Stimulated activated CD4-positive, alpha-beta T cell treated with anti-CD3 and anti-CD28 coated beads, TNF-alpha, amount 100 ng/mL, for 24 hours (primary cell): Measurements from ENCODE around the gene KRTAP5-8.
"Not testable (repeated sequence)": the region's sequence is repeated elsewhere in the genome, so short reads cannot be mapped to it uniquely, and the experiment has no call there.

Experiments used
- DNase-seq, 3 experiments: peaks; one replicate each; pipeline ENCODE4 v3.0.0-alpha.2; 2020; ENCODE audit warnings: low read depth in 3 of 3

The KRTAP5-8 gene

DNA sequence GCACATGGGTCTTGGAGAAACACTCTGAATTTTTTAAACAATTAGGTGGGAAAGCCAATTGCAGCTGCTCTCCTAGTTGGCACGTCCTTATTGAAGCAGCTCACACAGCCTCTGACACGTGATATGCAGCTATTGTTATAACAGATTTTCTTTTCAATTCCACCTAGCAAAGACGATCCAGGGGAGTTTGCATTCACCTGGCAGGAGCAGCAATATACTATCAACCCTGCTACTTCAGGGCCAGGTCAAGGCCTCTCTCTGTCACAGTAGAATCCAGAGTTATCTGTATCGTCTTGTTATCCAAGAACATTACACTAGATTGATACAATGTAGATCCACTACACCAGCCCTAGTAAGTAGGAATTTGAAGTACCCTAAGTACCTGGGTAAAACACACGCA, 36.6 kb downstream of the KRTAP5-8 start:
- DNase-seq = no peak

GRCh38 chr11:71575723-71576424, 38.0 kb downstream of the KRTAP5-8 start:
- DNase-seq = no peak

DNA sequence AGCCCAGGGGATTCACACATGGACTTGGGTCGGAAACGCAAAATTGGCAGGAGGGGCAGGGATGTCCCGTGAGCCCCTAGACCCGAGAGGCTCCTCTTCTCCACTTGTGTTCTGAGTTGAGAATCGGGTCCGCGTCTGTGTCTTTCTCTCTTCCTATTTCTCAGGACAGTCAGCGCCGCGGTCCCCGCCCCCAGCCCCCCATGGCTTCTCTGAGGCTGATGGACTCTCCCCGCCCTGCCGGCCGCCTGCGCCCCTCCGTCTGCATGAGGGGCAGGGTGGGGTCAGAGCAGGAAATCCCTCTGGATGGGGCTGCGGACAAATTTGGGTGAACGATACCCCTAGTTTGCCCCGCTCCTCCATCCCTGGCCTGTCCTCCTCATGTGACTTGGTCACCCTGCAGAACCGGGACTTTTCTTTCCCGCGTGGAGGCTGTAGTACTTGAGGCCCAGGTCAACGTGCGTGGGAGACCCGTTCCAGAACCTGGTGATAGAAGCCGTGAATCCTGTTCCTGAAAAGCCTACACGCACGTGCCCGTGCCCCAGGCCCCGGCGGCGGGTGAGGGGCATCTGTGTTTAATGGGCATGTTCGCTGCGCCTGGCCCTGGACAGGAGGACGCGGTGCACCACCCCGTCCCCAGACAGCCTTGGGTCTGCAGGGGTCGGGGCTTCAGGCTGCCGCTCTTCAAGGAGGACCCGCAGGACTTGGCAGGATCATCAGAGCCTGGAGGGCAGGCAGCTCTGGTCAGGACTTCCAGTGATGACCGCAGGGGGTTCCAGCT, 39.1 kb downstream of the KRTAP5-8 start:
- not testable (repeated sequence) for DNase-seq

- DNase-seq = no peak
These were observed 39.7 kb downstream of the KRTAP5-8 start for GRCh38 chr11:71577469-71578004.

GRCh38 chr11:71579513-71579912, 41.7 kb downstream of the KRTAP5-8 start:
- DNase-seq = not testable (repeated sequence)

DNA sequence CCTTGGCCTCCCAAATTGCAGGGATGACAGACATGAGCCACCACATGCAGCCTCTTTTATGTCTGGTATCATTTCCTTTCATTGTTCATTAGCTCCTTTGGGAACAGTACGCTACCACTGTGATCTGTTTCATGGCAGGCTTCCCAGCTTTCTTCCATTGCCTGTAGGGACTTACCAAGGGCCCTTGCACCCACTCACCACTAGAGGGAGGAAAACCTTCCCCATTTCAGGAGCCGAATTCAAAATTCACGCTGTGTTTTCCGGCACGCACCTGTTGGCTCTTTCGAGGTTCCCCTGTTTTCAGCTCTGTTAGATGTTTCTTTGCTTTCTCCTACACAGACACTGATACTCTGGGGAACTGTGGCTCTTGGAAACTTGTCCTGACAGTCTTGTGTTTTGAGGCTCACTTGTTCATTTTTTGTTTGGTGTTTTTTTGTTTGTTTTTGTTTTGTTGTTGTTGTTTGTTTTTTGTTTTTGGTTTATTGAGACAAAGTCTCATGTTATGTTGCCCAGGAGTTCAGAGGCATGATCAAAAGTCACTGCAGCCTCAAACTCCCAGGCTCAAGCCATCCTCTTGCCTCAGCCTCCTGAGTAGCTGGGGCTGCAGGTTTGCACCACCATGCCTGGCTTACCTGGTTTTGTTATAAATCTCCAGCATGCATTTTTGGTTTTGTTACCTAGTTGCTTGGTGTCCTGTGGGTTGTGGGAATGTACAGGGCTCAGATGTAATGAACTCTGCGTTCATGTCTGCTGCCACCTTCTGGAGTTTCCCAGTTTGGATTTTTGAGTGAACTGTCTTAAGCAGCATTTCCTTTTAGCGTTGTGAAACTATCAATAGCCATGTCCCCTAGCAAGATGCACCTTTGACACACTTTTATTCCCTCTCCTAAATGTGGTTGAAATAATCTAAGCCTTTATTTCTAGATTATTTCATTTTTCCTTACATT, 42.5 kb downstream of the KRTAP5-8 start:
- peak in 2 of 3 experiments; percentile 6 to 25 for DNase-seq

GRCh38 chr11:71581826-71582225, 44.0 kb downstream of the KRTAP5-8 start:
- DNase-seq = no peak

DNA sequence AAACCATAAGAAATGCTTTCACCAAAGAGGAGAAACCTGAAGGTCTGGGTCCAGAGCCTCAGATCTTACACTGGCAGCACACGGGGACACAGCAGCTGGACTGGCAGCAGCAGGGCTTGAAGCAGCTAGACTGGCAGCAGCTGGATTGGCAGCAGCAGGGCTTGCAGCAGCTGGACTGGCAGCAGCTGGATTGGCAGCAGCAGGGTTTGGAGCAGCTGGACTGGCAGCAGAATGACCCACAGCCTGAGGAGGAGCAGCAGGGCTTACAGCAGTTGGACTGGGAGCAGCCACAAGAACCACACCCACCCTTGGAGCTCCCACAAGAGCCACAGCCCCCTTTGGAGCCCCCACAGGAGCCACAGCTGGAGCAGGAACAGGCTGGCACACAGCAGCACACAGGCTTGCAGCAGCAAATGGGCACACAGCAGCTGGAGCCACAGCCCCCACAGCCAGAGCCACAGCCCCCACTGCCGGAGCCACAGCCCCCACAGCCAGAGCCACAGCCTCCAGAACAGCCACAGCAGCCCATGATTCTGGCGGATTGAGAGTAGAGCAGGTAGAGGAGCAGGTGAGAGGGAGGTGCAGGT, 44.6 kb downstream of the KRTAP5-8 start, which contains the start of gene KRTAP5-11:
Gene KRTAP5-11 (minus strand): TSS at position 567 of the 587 bp plus-strand sequence. CDS start 38 bp downstream, at position 529.
- no peak for DNase-seq

DNA sequence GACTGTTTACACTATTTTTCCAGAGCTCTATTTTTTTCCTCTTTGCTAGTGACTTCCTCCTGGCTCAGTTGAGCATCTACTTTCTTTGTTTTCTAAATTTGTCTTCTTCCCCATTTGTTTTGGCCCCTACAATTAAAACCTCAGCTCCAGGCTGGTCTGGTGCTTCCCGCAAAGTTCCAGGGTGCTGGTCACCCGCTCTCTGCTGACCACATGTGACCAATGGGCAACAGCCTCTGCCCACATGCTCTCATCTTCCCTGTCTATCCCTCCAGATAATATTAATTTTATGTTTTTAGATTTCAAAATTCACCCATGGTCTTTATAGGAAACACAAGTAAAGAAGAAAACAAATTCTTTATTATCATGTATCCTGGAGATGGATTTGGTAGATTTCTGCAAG, 45.1 kb downstream of the KRTAP5-8 start:
- DNase-seq = not testable (repeated sequence)

- not testable (repeated sequence) for DNase-seq
These were observed 47.8 kb downstream of the KRTAP5-8 start for GRCh38 chr11:71585673-71586072.

- not testable (repeated sequence) for DNase-seq
These were observed 50.5 kb downstream of the KRTAP5-8 start for GRCh38 chr11:71588314-71588713.
